Tongue (tissue), 2 donors: ENCODE results near the gene FGF8. TPM values are rescaled to one million over a fixed set of nuclear protein-coding genes. Genes with fewer than 3 reads are reported as not detected.
A peak's percentile ranks its signal among the peaks of the same experiment; 100 is the strongest.

Experiments
- DNase-seq: peaks from one replicate; pipeline ENCODE4 v3.0.0-alpha.2; 2015
- total RNA-seq: library from RNA; depleted of rRNA; stranded (reverse); fragments of >200 nt; gene quantifications from one replicate; pipeline ENCODE4 v1.2.3, GENCODE V29; 2014

The FGF8 gene
- total RNA-seq, 1 donor from 2014 or later, result not detected

GRCh38 chr10:101768791-101769170 is 7.1 kb downstream of the FGF8 start:
- DNase-seq, result no peak

GRCh38 chr10:101767966-101768790 is 7.7 kb downstream of the FGF8 start:
- no peak for DNase-seq

- DNase-seq, result no peak
Measured at GRCh38 chr10:101767600-101767945, 8.3 kb downstream of the FGF8 start.

GRCh38 chr10:101766753-101767599 is 8.9 kb downstream of the FGF8 start:
- no peak for DNase-seq

- DNase-seq, result no peak
Measured at GRCh38 chr10:101766306-101766705, 9.6 kb downstream of the FGF8 start.

GRCh38 chr10:101763141-101763846 is 12.6 kb downstream of the FGF8 start:
- no peak for DNase-seq

- DNase-seq, result no peak
Measured at GRCh38 chr10:101762736-101763135, 13.2 kb downstream of the FGF8 start.

- DNase-seq, result no peak
Measured at GRCh38 chr10:101761226-101761625, 14.7 kb downstream of the FGF8 start.

GRCh38 chr10:101760510-101760909 is 15.4 kb downstream of the FGF8 start:
- peak; percentile 44 for DNase-seq

GRCh38 chr10:101759309-101760247 is 16.3 kb downstream of the FGF8 start:
- DNase-seq, result peak; percentile 64

GRCh38 chr10:101758858-101759257 is 17.1 kb downstream of the FGF8 start:
- no peak for DNase-seq

- DNase-seq, result no peak
Measured at GRCh38 chr10:101752241-101752640, 23.7 kb downstream of the FGF8 start.

GRCh38 chr10:101749047-101750016 is 26.6 kb downstream of the FGF8 start:
- DNase-seq, result peak; percentile 55

GRCh38 chr10:101748496-101748895 is 27.4 kb downstream of the FGF8 start:
- DNase-seq, result no peak

- DNase-seq, result peak; percentile 62
Measured at GRCh38 chr10:101745074-101745696, 30.7 kb downstream of the FGF8 start.

GRCh38 chr10:101744267-101744666 is 31.6 kb downstream of the FGF8 start:
- no peak for DNase-seq

GRCh38 chr10:101741938-101742337 is 34.0 kb downstream of the FGF8 start:
- DNase-seq, result no peak

GRCh38 chr10:101736666-101737065 is 39.2 kb downstream of the FGF8 start:
- no peak for DNase-seq

- no peak for DNase-seq
Measured at GRCh38 chr10:101732096-101732495, 43.8 kb downstream of the FGF8 start.

GRCh38 chr10:101726115-101726387 is 49.9 kb downstream of the FGF8 start:
- DNase-seq, result no peak
